ENCODE measurements around the gene DRC1.

DRC1 gene

GRCh38 chr2:26421961-26422360 is 20.2 kb downstream of the DRC1 start:
- no peak for TF ChIP-seq EZH2phosphoT487 (IDR thresholded peaks at IDR 0.05; ENCODE audit: borderline replicate concordance, low read length)
- no peak for TF ChIP-seq CTCF (IDR thresholded peaks at IDR 0.05; ENCODE audit: low read depth, low read length, poor library complexity, severe bottlenecking)

GRCh38 chr2:26422947-26423629 is 21.4 kb downstream of the DRC1 start:
- Histone ChIP-seq H3K27ac (ENCODE audit: low read depth, low read length) (no peak overlapping the region), H3K4me3 (ENCODE audit: low read length) (no peak overlapping the region)

More at GRCh38 chr2:26421961-26422360, 20.2 kb downstream of the DRC1 start:
- Histone ChIP-seq H3K4me2 (ENCODE audit: low read length) (no peak overlapping the region), H3K36me3 (ENCODE audit: control insufficient read depth, low read length) (no peaks in the 10 kb centered on the region), H3K27ac (ENCODE audit: low read depth, low read length) (no peak overlapping the region), H3K9me3 (ENCODE audit: control insufficient read depth, insufficient read depth, low read length) (no peaks in the 10 kb centered on the region), H4K20me1 (ENCODE audit: control insufficient read depth, insufficient read depth, low read depth, low read length) (peaks cover 2% of the 10 kb centered on the region; the same call in 1 of the 2 replicates), H3K4me3 (ENCODE audit: low read length) (no peak overlapping the region), H3F3A (ENCODE audit: control insufficient read depth, insufficient read depth) (no peaks in the 10 kb centered on the region), H3K9me2 (replicated peaks; ENCODE audit: control insufficient read depth, low read length) (no peaks in the 10 kb centered on the region), H3K27me3 (ENCODE audit: control insufficient read depth, low read length) (peaks cover 4% of the 10 kb centered on the region; the same call in 1 of the 2 replicates), H3K79me2 (ENCODE audit: control insufficient read depth, low read length) (no peaks in the 10 kb centered on the region), H3K4me1 (ENCODE audit: control insufficient read depth, low read length) (no peaks in the 10 kb centered on the region)

GRCh38 chr2:26423750-26424149 is 22.0 kb downstream of the DRC1 start:
- TF ChIP-seq EZH2phosphoT487 (IDR thresholded peaks at IDR 0.05; ENCODE audit: borderline replicate concordance, low read length) = no peak
- TF ChIP-seq CTCF (IDR thresholded peaks at IDR 0.05; ENCODE audit: low read depth, low read length, poor library complexity, severe bottlenecking) = no peak
- H3K4me1 ChIP-seq (ENCODE audit: control insufficient read depth, low read length) = no peaks in the 10 kb centered on the region

More at GRCh38 chr2:26422947-26423629, 21.4 kb downstream of the DRC1 start:
- Histone ChIP-seq H3K27me3 (ENCODE audit: control insufficient read depth, low read length) (peaks cover 4% of the 10 kb centered on the region; the same call in 1 of the 2 replicates), H3K36me3 (ENCODE audit: control insufficient read depth, low read length) (no peaks in the 10 kb centered on the region), H3K9me2 (replicated peaks; ENCODE audit: control insufficient read depth, low read length) (no peaks in the 10 kb centered on the region), H3K4me1 (ENCODE audit: control insufficient read depth, low read length) (no peaks in the 10 kb centered on the region), H3K9me3 (ENCODE audit: control insufficient read depth, insufficient read depth, low read length) (no peaks in the 10 kb centered on the region), H3F3A (ENCODE audit: control insufficient read depth, insufficient read depth) (no peaks in the 10 kb centered on the region), H3K4me2 (ENCODE audit: low read length) (no peak overlapping the region), H3K79me2 (ENCODE audit: control insufficient read depth, low read length) (no peaks in the 10 kb centered on the region), H4K20me1 (ENCODE audit: control insufficient read depth, insufficient read depth, low read depth, low read length) (peaks cover 1% of the 10 kb centered on the region; the same call in 1 of the 2 replicates)
- no peak for TF ChIP-seq EZH2phosphoT487 (IDR thresholded peaks at IDR 0.05; ENCODE audit: borderline replicate concordance, low read length)
- no peak for TF ChIP-seq CTCF (IDR thresholded peaks at IDR 0.05; ENCODE audit: low read depth, low read length, poor library complexity, severe bottlenecking)

More at GRCh38 chr2:26423750-26424149, 22.0 kb downstream of the DRC1 start:
- Histone ChIP-seq H3K79me2 (ENCODE audit: control insufficient read depth, low read length) (no peaks in the 10 kb centered on the region), H3K9me2 (replicated peaks; ENCODE audit: control insufficient read depth, low read length) (no peaks in the 10 kb centered on the region), H4K20me1 (ENCODE audit: control insufficient read depth, insufficient read depth, low read depth, low read length) (no peaks in the 10 kb centered on the region), H3K36me3 (ENCODE audit: control insufficient read depth, low read length) (no peaks in the 10 kb centered on the region), H3K27ac (ENCODE audit: low read depth, low read length) (no peak overlapping the region), H3K4me3 (ENCODE audit: low read length) (no peak overlapping the region), H3K9me3 (ENCODE audit: control insufficient read depth, insufficient read depth, low read length) (no peaks in the 10 kb centered on the region), H3K27me3 (ENCODE audit: control insufficient read depth, low read length) (peaks cover 4% of the 10 kb centered on the region; the same call in 1 of the 2 replicates), H3K4me2 (ENCODE audit: low read length) (no peak overlapping the region), H3F3A (ENCODE audit: control insufficient read depth, insufficient read depth) (no peaks in the 10 kb centered on the region)

All from DOHH2 (cell line).